NCI-H446 (cell line): Measurements from ENCODE around the gene C15orf61.
A peak's percentile ranks its signal among the peaks of the same experiment; 100 is the strongest.

Experiments
- DNase-seq, 2 experiments: peaks; one replicate each; lab custom pipeline; 2025; lab: John Stamatoyannopoulos, UW

Gene C15orf61

GRCh38 chr15:67512933-67513714 is 7.8 kb upstream of the C15orf61 start:
- DNase-seq = no peak

- no peak for DNase-seq
Observed at GRCh38 chr15:67515090-67515489, 5.8 kb upstream of the C15orf61 start.

- no peak for DNase-seq
Observed at GRCh38 chr15:67515557-67515956, 5.4 kb upstream of the C15orf61 start.

- no peak for DNase-seq
Observed at GRCh38 chr15:67520321-67521028, 456 bp upstream of the C15orf61 start.

- peak in 1 of 2 experiments; percentile 4 for DNase-seq
Observed at GRCh38 chr15:67521783-67522568, 1.0 kb downstream of the C15orf61 start.

- DNase-seq = no peak
Observed at GRCh38 chr15:67523330-67523729, 2.4 kb downstream of the C15orf61 start.

- no peak for DNase-seq
Observed at GRCh38 chr15:67524235-67524634, 3.3 kb downstream of the C15orf61 start.

- DNase-seq = no peak
Observed at GRCh38 chr15:67528513-67528912, 7.6 kb downstream of the C15orf61 start.

- no peak for DNase-seq
Observed at GRCh38 chr15:67531379-67531914, 10.5 kb downstream of the C15orf61 start.

GRCh38 chr15:67533873-67534272 is 12.9 kb downstream of the C15orf61 start:
- no peak for DNase-seq

- no peak for DNase-seq
Observed at GRCh38 chr15:67534360-67534759, 13.4 kb downstream of the C15orf61 start.

GRCh38 chr15:67537771-67538170 is 16.8 kb downstream of the C15orf61 start:
- DNase-seq = no peak

GRCh38 chr15:67542420-67543347 is 21.8 kb downstream of the C15orf61 start, which contains the start of gene MAP2K5:
Gene MAP2K5, plus strand, starts transcription at chr15:67542703. Its CDS starts 633 bp downstream, at chr15:67543336.
- peak in 1 of 2 experiments; percentile 71 for DNase-seq

- no peak for DNase-seq
Observed at GRCh38 chr15:67543348-67543718, 22.4 kb downstream of the C15orf61 start.

- no peak for DNase-seq
Observed at GRCh38 chr15:67544475-67544874, 23.5 kb downstream of the C15orf61 start.

GRCh38 chr15:67545864-67546263 is 24.9 kb downstream of the C15orf61 start:
- DNase-seq = no peak

GRCh38 chr15:67547064-67547463 is 26.1 kb downstream of the C15orf61 start:
- no peak for DNase-seq

GRCh38 chr15:67547836-67548235 is 26.9 kb downstream of the C15orf61 start:
- no peak for DNase-seq

- DNase-seq = no peak
Observed at GRCh38 chr15:67548236-67548852, 27.4 kb downstream of the C15orf61 start.

- peak; percentile 28 to 66 for DNase-seq
Observed at GRCh38 chr15:67548862-67549651, 28.1 kb downstream of the C15orf61 start.
